Thyroid gland (tissue), 4 donors: ENCODE results near the gene ESR1. TPM values are rescaled to one million over a fixed set of nuclear protein-coding genes. Genes with fewer than 3 reads are reported as not detected.

Source experiments
- DNase-seq, 2 donors: peaks; one replicate each; pipeline ENCODE4 v3.0.0-alpha.2; 2019
- H3K27ac ChIP-seq, 3 donors: fragments of 200-600 bp; sonication (generic); 1 replicate in 2 of 3; 2 replicates in 1 of 3; pipeline ENCODE4 v1.5.1; 2016 to 2019; ENCODE audit warnings: mild to moderate bottlenecking in 1 of 3, moderate library complexity in 1 of 3
- H3K27me3 ChIP-seq: fragments of 200-600 bp; sonication (generic); one replicate; pipeline ENCODE4 v1.5.1; 2019
- H3K36me3 ChIP-seq, 2 donors: fragments of 200-600 bp; sonication (generic); one replicate each; pipeline ENCODE4 v1.5.1; 2016 to 2019
- H3K4me1 ChIP-seq, 2 donors: fragments of 200-600 bp; sonication (generic); one replicate each; pipeline ENCODE4 v1.5.1; 2017 to 2019
- H3K4me3 ChIP-seq, 3 donors: fragments of 200-600 bp; sonication (generic); replicated peaks in 1 of 3; 1 replicate in 2 of 3; 2 replicates in 1 of 3; pipeline ENCODE4 v1.5.1; 2016; ENCODE audit warnings: mild to moderate bottlenecking in 1 of 3
- H3K9me3 ChIP-seq: fragments of 200-600 bp; sonication (generic); one replicate; pipeline ENCODE4 v1.5.1; 2017
- CTCF ChIP-seq, 6 experiments: fragments of 200-600 bp in 3 of 6; fragments of 450-650 bp in 3 of 6; sonication (generic) in 3 of 6; IDR thresholded peaks; one replicate each; pipeline ENCODE4 v1.5.1; 2016 to 2019; ENCODE audit warnings: antibody characterized with exemption in 6 of 6, mild to moderate bottlenecking in 2 of 6, inconsistent platforms in 1 of 6, moderate library complexity in 1 of 6
- POLR2A ChIP-seq, 2 donors: fragments of 450-650 bp; IDR thresholded peaks; one replicate each; pipeline ENCODE4 v1.6.1; 2017; ENCODE audit warnings: antibody characterized with exemption in 2 of 2, mild to moderate bottlenecking in 2 of 2, moderate library complexity in 1 of 2
- WGBS, 2 donors: methylation state at CpG; one replicate each; pipeline ENCODE4 v1.1.5; 2017; 5-methylcytosine and 5-hydroxymethylcytosine counted together
- intact Hi-C: fragments of 100-400 bp; cut with DNase I; formaldehyde crosslinking; loops from one replicate; pipeline ENCODE4 v1.15.1; 2023
- total RNA-seq, 4 donors: library from RNA; depleted of rRNA; stranded (reverse); fragments of >200 nt; gene quantifications; one replicate each; pipeline ENCODE4 v1.2.3, GENCODE V29; 2016

ESR1 gene
- total RNA-seq, 4 donors from 2014 or later, result 3.2 to 4.7 (median 3.6) TPM

- no peak overlapping the region for H3K4me3 ChIP-seq
- H3K4me1 ChIP-seq, result peaks cover 0 to 5% of the 10 kb centered on the region in 2 donors
- no peaks in the 10 kb centered on the region for H3K36me3 ChIP-seq
- 72 to 76% methylated on average over 3 of the region's 3 CpGs for WGBS, 2 donors
- H3K9me3 ChIP-seq, result no peaks in the 10 kb centered on the region
- no peak overlapping the region for H3K27ac ChIP-seq
- H3K27me3 ChIP-seq, result no peaks in the 10 kb centered on the region
- intact Hi-C loops, result no loop called here
- no peak for DNase-seq
- TF ChIP-seq CTCF (IDR thresholded peaks at IDR 0.05) (no peak), POLR2A (IDR thresholded peaks at IDR 0.05) (no peak)
Observed at GRCh38 chr6:152086223-152086873, 278.9 kb downstream of the ESR1 start.

- peaks cover 0 to 10% of the 10 kb centered on the region in 2 donors for H3K4me1 ChIP-seq
- DNase-seq, result no peak
- TF ChIP-seq POLR2A (IDR thresholded peaks at IDR 0.05) (no peak), CTCF (IDR thresholded peaks at IDR 0.05) (no peak)
- no peaks in the 10 kb centered on the region for H3K9me3 ChIP-seq
- H3K36me3 ChIP-seq, result no peaks in the 10 kb centered on the region
- WGBS, 2 donors, result 44 to 60% methylated on average over 2 of the region's 2 CpGs
- intact Hi-C loops, result no loop called here
- no peak overlapping the region for H3K4me3 ChIP-seq
- H3K27me3 ChIP-seq, result no peaks in the 10 kb centered on the region
- no peak overlapping the region for H3K27ac ChIP-seq
Observed at GRCh38 chr6:152087096-152087495, 279.6 kb downstream of the ESR1 start.

GRCh38 chr6:152087701-152088100, 280.2 kb downstream of the ESR1 start:
- no peaks in the 10 kb centered on the region for H3K36me3 ChIP-seq
- no peak overlapping the region for H3K27ac ChIP-seq
- intact Hi-C loops, result no loop called here
- TF ChIP-seq POLR2A (IDR thresholded peaks at IDR 0.05), result no peak
- no peak overlapping the region for H3K4me3 ChIP-seq
- H3K9me3 ChIP-seq, result no peaks in the 10 kb centered on the region
- H3K27me3 ChIP-seq, result no peaks in the 10 kb centered on the region
- H3K4me1 ChIP-seq, result peaks cover 0 to 10% of the 10 kb centered on the region in 2 donors
- WGBS, 2 donors, result 76 to 77% methylated on average over 1 of the region's 1 CpG
- DNase-seq, result no peak

GRCh38 chr6:152089992-152090391, 282.5 kb downstream of the ESR1 start:
- H3K36me3 ChIP-seq, result no peaks in the 10 kb centered on the region
- no peak overlapping the region for H3K4me3 ChIP-seq
- intact Hi-C loops, result no loop called here
- H3K4me1 ChIP-seq, result peaks cover 0 to 15% of the 10 kb centered on the region in 2 donors
- no peaks in the 10 kb centered on the region for H3K9me3 ChIP-seq
- H3K27me3 ChIP-seq, result no peaks in the 10 kb centered on the region
- H3K27ac ChIP-seq, result no peak overlapping the region
- no peak for DNase-seq
- no peak for TF ChIP-seq POLR2A (IDR thresholded peaks at IDR 0.05)
- no peak for TF ChIP-seq CTCF (IDR thresholded peaks at IDR 0.05)
- 90 to 94% methylated on average over 7 of the region's 7 CpGs for WGBS, 2 donors

GRCh38 chr6:152091201-152091600, 283.7 kb downstream of the ESR1 start:
- peaks cover 0 to 16% of the 10 kb centered on the region in 2 donors for H3K4me1 ChIP-seq
- 56 to 66% methylated on average over 2 of the region's 2 CpGs for WGBS, 2 donors
- no peaks in the 10 kb centered on the region for H3K36me3 ChIP-seq
- no peaks in the 10 kb centered on the region for H3K9me3 ChIP-seq
- no peak for DNase-seq
- no peak for TF ChIP-seq POLR2A (IDR thresholded peaks at IDR 0.05)
- TF ChIP-seq CTCF (IDR thresholded peaks at IDR 0.05), result no peak
- intact Hi-C loops, result no loop called here
- H3K4me3 ChIP-seq, result no peak overlapping the region
- H3K27ac ChIP-seq, result no peak overlapping the region
- H3K27me3 ChIP-seq, result no peaks in the 10 kb centered on the region
